ENCODE results near the gene IQCE. TPM values are rescaled to one million over a fixed set of nuclear protein-coding genes. Genes with fewer than 3 reads are reported as not detected.

IQCE gene
- total and polyA plus RNA-seq, 10 of the 15 experiments (the other 5 are each of a cell fraction or from before 2014, with no cell fraction given): 0.37 to 8.1 (median 3.7) TPM

DNA sequence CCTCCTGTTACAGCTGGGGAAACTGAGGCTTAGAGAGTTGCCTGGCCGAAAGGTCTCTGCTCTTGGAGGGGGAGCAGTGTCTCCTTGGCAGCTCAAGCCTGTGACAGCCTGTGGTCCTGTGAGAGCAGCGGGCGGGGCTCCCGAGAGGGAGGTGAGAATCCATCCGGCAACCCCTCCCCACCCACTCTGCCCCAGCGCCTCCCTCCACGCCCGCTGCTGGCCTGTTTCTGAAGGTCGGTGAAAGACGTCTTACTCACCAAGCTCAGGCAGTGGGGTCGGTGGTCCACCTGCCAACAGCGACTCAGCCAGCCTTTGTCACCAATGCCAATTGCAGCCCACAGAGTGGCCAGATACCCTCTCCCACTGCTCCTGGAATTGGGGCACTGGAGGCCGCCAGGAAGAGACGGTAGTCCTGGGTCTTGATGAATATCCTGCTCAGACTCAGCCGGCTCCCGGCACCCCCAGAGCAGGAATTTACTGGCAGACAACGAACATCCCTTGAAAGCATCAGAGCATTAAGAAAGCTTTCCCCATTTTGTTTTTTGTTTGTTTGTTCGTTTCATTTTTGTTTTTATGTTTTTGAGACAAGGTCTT lies 65.6 kb downstream of the IQCE start:
- intact Hi-C loops (cut with micrococcal nuclease; ENCODE audit: unreplicated experiment) (no loop called here), in situ Hi-C loops (cut with MboI) (no loop called here)
- H3K27me3 ChIP-seq (replicated peaks in 1 of 2; ENCODE audit: control insufficient read depth in 2 of 2, insufficient read depth in 2 of 2, low read length in 1 of 2): no peaks in the 10 kb centered on the region
- no peaks in the 10 kb centered on the region for H3K79me2 ChIP-seq (ENCODE audit: control insufficient read depth, insufficient read depth, low read length)
- BruUV-seq (replicated peaks): no TSS peak
- no peaks in the 10 kb centered on the region for H4K20me1 ChIP-seq (ENCODE audit: control insufficient read depth, insufficient read depth)
- WGBS (ENCODE audit: insufficient coverage, insufficient replicate concordance, low lambda C conversion rate, missing lambda C conversion rate): 51% methylated on average over 15 of the region's 18 CpGs
- ATAC-seq (no peak), DNase-seq (ENCODE audit: low read depth, low spot score) (no peak), FAIRE-seq (no peak)
- no peak overlapping the region for H3K4me2 ChIP-seq (ENCODE audit: control insufficient read depth, insufficient read depth)
- CTCF ChIA-PET: interaction anchor here (1.2 kb wide), 1 partner anchor 27 kb away, joined by 3 read pairs; no protein-coding TSS in a partner anchor
- TF ChIP-seq NFIC (IDR thresholded peaks at IDR 0.05; ENCODE audit: low read depth, low read length) (no peak), RAD21 (IDR thresholded peaks at IDR 0.05; ENCODE audit: insufficient read depth, low read depth, low read length) (no peak), CBX3 (IDR thresholded peaks at IDR 0.05; ENCODE audit: borderline replicate concordance, low read depth) (no peak), CHD2 (IDR thresholded peaks at IDR 0.05; ENCODE audit: borderline replicate concordance, low read depth, low read length) (no peak), NFXL1 (IDR thresholded peaks at IDR 0.05; ENCODE audit: borderline replicate concordance) (no peak), SMAD5 (IDR thresholded peaks at IDR 0.05; ENCODE audit: low read depth) (no peak), RFX5 (IDR thresholded peaks at IDR 0.05; ENCODE audit: low read depth, low read length) (no peak), EED (IDR thresholded peaks at IDR 0.05; ENCODE audit: low read depth) (no peak), BACH1 (IDR thresholded peaks at IDR 0.05; ENCODE audit: borderline replicate concordance) (no peak)
- TF ChIP-seq, protein P1, sequence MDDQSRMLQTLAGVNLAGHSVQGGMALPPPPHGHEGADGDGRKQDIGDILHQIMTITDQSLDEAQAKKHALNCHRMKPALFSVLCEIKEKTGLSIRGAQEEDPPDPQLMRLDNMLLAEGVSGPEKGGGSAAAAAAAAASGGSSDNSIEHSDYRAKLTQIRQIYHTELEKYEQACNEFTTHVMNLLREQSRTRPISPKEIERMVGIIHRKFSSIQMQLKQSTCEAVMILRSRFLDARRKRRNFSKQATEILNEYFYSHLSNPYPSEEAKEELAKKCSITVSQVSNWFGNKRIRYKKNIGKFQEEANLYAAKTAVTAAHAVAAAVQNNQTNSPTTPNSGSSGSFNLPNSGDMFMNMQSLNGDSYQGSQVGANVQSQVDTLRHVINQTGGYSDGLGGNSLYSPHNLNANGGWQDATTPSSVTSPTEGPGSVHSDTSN (IDR thresholded peaks at IDR 0.05; ENCODE audit: insufficient replicate concordance, low read depth, low read length): no peak
- no peak overlapping the region for H3K4me3 ChIP-seq
- H3K9ac ChIP-seq (ENCODE audit: control insufficient read depth, insufficient read depth, low read length): no peak overlapping the region
- no peak overlapping the region for H3K27ac ChIP-seq (ENCODE audit: control insufficient read depth, insufficient read depth)
- SMC1A ChIA-PET (ENCODE audit: uncharacterized antibody, unreplicated experiment): interaction anchor here (0.7 kb wide), 1 partner anchor 86 kb away, joined by 3 read pairs; no protein-coding TSS in a partner anchor
- no peaks in the 10 kb centered on the region for H3K36me3 ChIP-seq (ENCODE audit: control insufficient read depth in 2 of 2, insufficient read depth in 2 of 2, low read length in 1 of 2)
- H2AFZ ChIP-seq (ENCODE audit: control insufficient read depth, low read depth, low read length): no peak overlapping the region
- no peaks in the 10 kb centered on the region for H3K9me3 ChIP-seq (replicated peaks; ENCODE audit: control insufficient read depth, insufficient read depth, low read length)
- H3K4me1 ChIP-seq (ENCODE audit: control insufficient read depth, insufficient read depth, low read length): no peaks in the 10 kb centered on the region
- POLR2A ChIA-PET: no interaction called here
- RAD21 ChIA-PET (ENCODE audit: unreplicated experiment): no interaction called here
